Mesenchymal stem cell (in vitro differentiated cells and primary cell): ENCODE measurements around the gene PPP6R3.

Source experiments
- DNase-seq: peaks from one replicate; pipeline ENCODE4 v3.0.0-alpha.2; 2013
- H2AFZ ChIP-seq: one replicate; pipeline ENCODE4 v1.6.1; 2013; ENCODE audit warnings: low read depth, mild to moderate bottlenecking, control low read depth, inconsistent platforms, low read length, moderate library complexity
- H2AK5ac ChIP-seq: 2 replicates; pipeline ENCODE4 v1.6.1; 2013; ENCODE audit warnings: low read length, moderate library complexity, mild to moderate bottlenecking, inconsistent platforms; ENCODE audit not compliant: severe bottlenecking
- H2BK120ac ChIP-seq: one replicate; pipeline ENCODE4 v1.6.1; 2013; ENCODE audit warnings: low read depth, mild to moderate bottlenecking, inconsistent platforms, low read length, moderate library complexity
- H2BK12ac ChIP-seq, 2 experiments: one replicate each; pipeline ENCODE4 v1.6.1; 2013; ENCODE audit warnings: inconsistent platforms in 2 of 2, low read length in 2 of 2, mild to moderate bottlenecking in 2 of 2, moderate library complexity in 2 of 2, control low read depth in 1 of 2
- H2BK15ac ChIP-seq: one replicate; pipeline ENCODE4 v1.6.1; 2013; ENCODE audit warnings: mild to moderate bottlenecking, low read depth, inconsistent platforms; ENCODE audit not compliant: poor library complexity, severe bottlenecking
- H2BK5ac ChIP-seq: 2 replicates; pipeline ENCODE4 v1.6.1; 2013; ENCODE audit warnings: low read depth, mild to moderate bottlenecking, low read length, control low read depth, inconsistent platforms; ENCODE audit not compliant: poor library complexity, severe bottlenecking
- H3K14ac ChIP-seq, 2 experiments: one replicate each; pipeline ENCODE4 v1.6.1; 2013; ENCODE audit warnings: inconsistent platforms in 2 of 2, low read length in 2 of 2, control low read depth in 1 of 2, mild to moderate bottlenecking in 1 of 2, moderate library complexity in 1 of 2
- H3K18ac ChIP-seq, 2 experiments: one replicate each; pipeline ENCODE4 v1.6.1; 2013; ENCODE audit warnings: inconsistent platforms in 2 of 2, low read length in 2 of 2, control low read depth in 1 of 2, low read depth in 1 of 2, mild to moderate bottlenecking in 1 of 2
- H3K23ac ChIP-seq, 2 experiments: one replicate each; pipeline ENCODE4 v1.6.1; 2013; ENCODE audit warnings: inconsistent platforms in 2 of 2, low read length in 2 of 2, mild to moderate bottlenecking in 2 of 2, moderate library complexity in 2 of 2, control low read depth in 1 of 2
- H3K27ac ChIP-seq: 2 replicates; pipeline ENCODE4 v1.5.1; 2013; ENCODE audit warnings: mild to moderate bottlenecking, moderate library complexity, low read length, control low read depth, inconsistent platforms; ENCODE audit not compliant: poor library complexity, severe bottlenecking
- H3K27me3 ChIP-seq, 2 experiments: 2 replicates each; pipeline versions ENCODE4 v1.6.1 to v1.7.0; 2013; ENCODE audit warnings: low read length in 2 of 2, mild to moderate bottlenecking in 2 of 2, moderate library complexity in 2 of 2, control low read depth in 1 of 2, inconsistent platforms in 1 of 2; ENCODE audit not compliant: control insufficient read depth in 1 of 2, insufficient read depth in 1 of 2
- H3K36me3 ChIP-seq, 2 experiments: 2 replicates each; pipeline versions ENCODE4 v1.6.1 to v1.7.0; 2013; ENCODE audit warnings: low read length in 2 of 2, control low read depth in 1 of 2, inconsistent platforms in 1 of 2, low read depth in 1 of 2, mild to moderate bottlenecking in 1 of 2; ENCODE audit not compliant: insufficient read depth in 2 of 2, control insufficient read depth in 1 of 2
- H3K4ac ChIP-seq, 2 experiments: one replicate each; pipeline ENCODE4 v1.6.1; 2013; ENCODE audit warnings: inconsistent platforms in 2 of 2, low read length in 2 of 2, mild to moderate bottlenecking in 2 of 2, moderate library complexity in 2 of 2, control low read depth in 1 of 2, low read depth in 1 of 2
- H3K4me1 ChIP-seq: 2 replicates; pipeline ENCODE4 v1.6.1; 2013; ENCODE audit warnings: low read depth, low read length, control low read depth; ENCODE audit not compliant: control insufficient read depth, insufficient read depth
- H3K4me2 ChIP-seq: 2 replicates; pipeline ENCODE4 v1.6.1; 2013; ENCODE audit warnings: low read length, mild to moderate bottlenecking, inconsistent platforms; ENCODE audit not compliant: poor library complexity, severe bottlenecking
- H3K4me3 ChIP-seq, 2 experiments: 2 replicates each; pipeline versions ENCODE4 v1.5.1 to v1.7.0; 2013; ENCODE audit warnings: low read length in 2 of 2, mild to moderate bottlenecking in 2 of 2, control low read depth in 1 of 2, low read depth in 1 of 2; ENCODE audit not compliant: insufficient read depth in 1 of 2
- H3K79me1 ChIP-seq: replicated peaks from 2 replicates; pipeline ENCODE4 v1.6.1; 2013; ENCODE audit warnings: mild to moderate bottlenecking, control low read depth, low read length, inconsistent platforms; ENCODE audit not compliant: poor library complexity, severe bottlenecking
- H3K9ac ChIP-seq: 2 replicates; pipeline ENCODE4 v1.7.0; 2013; ENCODE audit warnings: mild to moderate bottlenecking, low read length, moderate library complexity
- H3K9me3 ChIP-seq: 2 replicates; pipeline ENCODE4 v1.7.0; 2013; ENCODE audit warnings: mild to moderate bottlenecking, low read length; ENCODE audit not compliant: control insufficient read depth
- H4K8ac ChIP-seq: one replicate; pipeline ENCODE4 v1.6.1; 2013; ENCODE audit warnings: inconsistent platforms, mild to moderate bottlenecking, low read length, moderate library complexity
- H4K91ac ChIP-seq: one replicate; pipeline ENCODE4 v1.6.1; 2013; ENCODE audit warnings: mild to moderate bottlenecking, low read length, inconsistent platforms
- WGBS: methylation state at CpG from one replicate; pipeline ENCODE4 v1.1.7; 2013; ENCODE audit warnings: mixed read lengths; 5-methylcytosine and 5-hydroxymethylcytosine counted together

PPP6R3 gene

GRCh38 chr11:68524213-68524612 lies 63.7 kb downstream of the PPP6R3 start:
- Histone ChIP-seq H3K4me3 (no peak overlapping the region), H2AK5ac (no peak overlapping the region), H3K4me2 (no peak overlapping the region), H3K23ac (no peak overlapping the region), H3K36me3 (peaks cover 20 to 88% of the 10 kb centered on the region in 2 experiments), H2BK120ac (no peak overlapping the region), H4K8ac (no peak overlapping the region), H3K4me1 (peaks cover 12% of the 10 kb centered on the region), H2BK15ac (no peak overlapping the region), H3K79me1 (peaks cover 39% of the 10 kb centered on the region), H2BK5ac (no peak overlapping the region), H3K9ac (no peak overlapping the region), H3K9me3 (no peaks in the 10 kb centered on the region), H3K18ac (no peak overlapping the region), H2AFZ (no peak overlapping the region), H3K4ac (no peak overlapping the region), H4K91ac (no peak overlapping the region), H2BK12ac (no peak overlapping the region), H3K14ac (no peak overlapping the region), H3K27me3 (no peaks in the 10 kb centered on the region), H3K27ac (no peak overlapping the region)
- no CpG with 5 or more reads among the region's 2 CpGs for WGBS
- DNase-seq = no peak

GRCh38 chr11:68524681-68525080 lies 64.1 kb downstream of the PPP6R3 start:
- Histone ChIP-seq H3K14ac (peak overlapping the region in 1 of 2 experiments; percentile 77), H3K4ac (no peak overlapping the region), H2BK120ac (no peak overlapping the region), H3K36me3 (peaks cover 20 to 87% of the 10 kb centered on the region in 2 experiments), H3K79me1 (peaks cover 38% of the 10 kb centered on the region), H2BK12ac (no peak overlapping the region), H3K27me3 (no peaks in the 10 kb centered on the region), H3K18ac (no peak overlapping the region), H3K9me3 (no peaks in the 10 kb centered on the region), H3K27ac (peak overlapping the region; percentile 1), H2AK5ac (no peak overlapping the region), H3K4me3 (no peak overlapping the region), H2AFZ (no peak overlapping the region), H3K4me2 (no peak overlapping the region), H3K23ac (no peak overlapping the region), H4K91ac (no peak overlapping the region), H3K9ac (no peak overlapping the region), H2BK15ac (no peak overlapping the region), H2BK5ac (no peak overlapping the region), H3K4me1 (peaks cover 12% of the 10 kb centered on the region), H4K8ac (no peak overlapping the region)
- no peak for DNase-seq
- WGBS = 75% methylated on average over 2 of the region's 2 CpGs

GRCh38 chr11:68525336-68525735 lies 64.8 kb downstream of the PPP6R3 start:
- Histone ChIP-seq H3K14ac (no peak overlapping the region), H2BK15ac (no peak overlapping the region), H2BK120ac (no peak overlapping the region), H3K4me3 (no peak overlapping the region), H3K27me3 (no peaks in the 10 kb centered on the region), H3K18ac (no peak overlapping the region), H4K8ac (no peak overlapping the region), H2BK5ac (no peak overlapping the region), H3K4ac (no peak overlapping the region), H3K4me1 (peaks cover 12% of the 10 kb centered on the region), H2AK5ac (no peak overlapping the region), H3K27ac (no peak overlapping the region), H3K79me1 (peaks cover 32% of the 10 kb centered on the region), H3K23ac (no peak overlapping the region), H3K4me2 (no peak overlapping the region), H3K36me3 (peaks cover 19 to 85% of the 10 kb centered on the region in 2 experiments), H3K9ac (no peak overlapping the region), H3K9me3 (no peaks in the 10 kb centered on the region), H2AFZ (no peak overlapping the region), H2BK12ac (no peak overlapping the region), H4K91ac (no peak overlapping the region)
- WGBS = 88% methylated on average over 3 of the region's 3 CpGs
- DNase-seq = no peak

- H3K4me3 ChIP-seq = no peak overlapping the region
- H2AFZ ChIP-seq = no peak overlapping the region
- DNase-seq = no peak
- no peak overlapping the region for H2BK5ac ChIP-seq
- no peak overlapping the region for H3K4me2 ChIP-seq
- H3K23ac ChIP-seq = no peak overlapping the region
- no peak overlapping the region for H2BK15ac ChIP-seq
- no peak overlapping the region for H4K91ac ChIP-seq
- H2BK12ac ChIP-seq = no peak overlapping the region
- H3K14ac ChIP-seq = no peak overlapping the region
- no peak overlapping the region for H2AK5ac ChIP-seq
- H3K9me3 ChIP-seq = no peaks in the 10 kb centered on the region
- no peak overlapping the region for H2BK120ac ChIP-seq
- peak overlapping the region; percentile 6 for H3K27ac ChIP-seq
- 94% methylated on average over 4 of the region's 4 CpGs for WGBS
- H4K8ac ChIP-seq = no peak overlapping the region
- H3K27me3 ChIP-seq = no peaks in the 10 kb centered on the region
- H3K18ac ChIP-seq = no peak overlapping the region
- no peak overlapping the region for H3K4ac ChIP-seq
- H3K9ac ChIP-seq = no peak overlapping the region
- peaks cover 14 to 85% of the 10 kb centered on the region in 2 experiments for H3K36me3 ChIP-seq
- peaks cover 12% of the 10 kb centered on the region for H3K4me1 ChIP-seq
- H3K79me1 ChIP-seq = peaks cover 27% of the 10 kb centered on the region
These were observed 65.4 kb downstream of the PPP6R3 start for GRCh38 chr11:68525930-68526329.
